ENCODE results near the gene SASH1. TPM values are rescaled to one million over a fixed set of nuclear protein-coding genes. Genes with fewer than 3 reads are reported as not detected.

The SASH1 gene
- total and polyA plus RNA-seq, 9 of the 15 experiments (the other 6 are each of a cell fraction or from before 2014, with no cell fraction given), result 0.35 to 3.5 (median 1.6) TPM

- Histone ChIP-seq H3K27ac (ENCODE audit: extremely low read depth, low read depth, low read length) (no peak overlapping the region), H3K36me3 (ENCODE audit: control insufficient read depth, insufficient read depth, low read length) (no peaks in the 10 kb centered on the region), H3K79me2 (ENCODE audit: control insufficient read depth, insufficient read depth, low read length) (no peaks in the 10 kb centered on the region), H4K20me1 (replicated peaks; ENCODE audit: control insufficient read depth, insufficient read depth, low read length) (no peaks in the 10 kb centered on the region; the same call in 1 of the 2 replicates), H3K4me1 (replicated peaks in 1 of 2; ENCODE audit: control insufficient read depth in 2 of 2, insufficient read depth in 2 of 2, low read length in 2 of 2) (no peaks in the 10 kb centered on the region), H3K4me2 (ENCODE audit: insufficient read depth, low read length) (no peak overlapping the region), H3K9me3 (replicated peaks; ENCODE audit: control insufficient read depth, insufficient read depth, low read depth, low read length) (no peaks in the 10 kb centered on the region), H3K9ac (ENCODE audit: insufficient read depth in 1 of 2, low read depth in 2 of 2, low read length in 2 of 2) (no peak overlapping the region), H3K9me1 (ENCODE audit: control insufficient read depth, insufficient read depth, low read length) (no peaks in the 10 kb centered on the region), H3K27me3 (ENCODE audit: control insufficient read depth in 2 of 2, insufficient read depth in 2 of 2, low read length in 2 of 2) (peaks cover 12 to 18% of the 10 kb centered on the region in 2 experiments; a peak in 4 of 5 replicates), H3K4me3 (no peak overlapping the region), H2AFZ (ENCODE audit: low read depth, low read length) (no peak overlapping the region)
- ChIA-PET POLR2A (no interaction called here), CTCF (ENCODE audit: low intra/inter-chr PET ratio) (no interaction called here)
- under 1% methylated on average over 8 of the region's 8 CpGs for WGBS (ENCODE audit: insufficient coverage, low coverage, missing lambda C conversion rate)
- TF ChIP-seq POLR2AphosphoS5 (IDR thresholded peaks at IDR 0.05; ENCODE audit: control insufficient read depth, insufficient read depth, low read depth, low read length) (no peak), WHSC1 (IDR thresholded peaks at IDR 0.05; ENCODE audit: low read length) (no peak), ZNF384 (IDR thresholded peaks at IDR 0.05; ENCODE audit: low read depth, low read length) (no peak)
- in situ Hi-C loops (cut with MboI), result no loop called here
- DNase-seq (ENCODE audit: extremely low read depth in 1 of 4, low spot score in 3 of 4), result no peak
- no TSS peak for BruUV-seq (replicated peaks)
- ATAC-seq, result no peak
- FAIRE-seq, result no peak
- intact Hi-C loops (cut with micrococcal nuclease), result no loop called here
Measured at GRCh38 chr6:148396926-148397325, 54.3 kb downstream of the SASH1 start.

- FAIRE-seq (no peak), ATAC-seq (no peak), DNase-seq (ENCODE audit: extremely low read depth in 1 of 4, low spot score in 3 of 4) (no peak)
- Histone ChIP-seq H3K9me3 (replicated peaks; ENCODE audit: control insufficient read depth, insufficient read depth, low read depth, low read length) (no peaks in the 10 kb centered on the region), H2AFZ (ENCODE audit: low read depth, low read length) (no peak overlapping the region), H3K9me1 (ENCODE audit: control insufficient read depth, insufficient read depth, low read length) (no peaks in the 10 kb centered on the region), H3K36me3 (ENCODE audit: control insufficient read depth, insufficient read depth, low read length) (no peaks in the 10 kb centered on the region), H3K4me1 (replicated peaks in 1 of 2; ENCODE audit: control insufficient read depth in 2 of 2, insufficient read depth in 2 of 2, low read length in 2 of 2) (no peaks in the 10 kb centered on the region), H4K20me1 (replicated peaks; ENCODE audit: control insufficient read depth, insufficient read depth, low read length) (no peaks in the 10 kb centered on the region; the same call in 1 of the 2 replicates), H3K27ac (ENCODE audit: extremely low read depth, low read depth, low read length) (no peak overlapping the region), H3K4me2 (ENCODE audit: insufficient read depth, low read length) (no peak overlapping the region), H3K79me2 (ENCODE audit: control insufficient read depth, insufficient read depth, low read length) (no peaks in the 10 kb centered on the region), H3K4me3 (no peak overlapping the region), H3K9ac (ENCODE audit: insufficient read depth in 1 of 2, low read depth in 2 of 2, low read length in 2 of 2) (no peak overlapping the region), H3K27me3 (ENCODE audit: control insufficient read depth in 2 of 2, insufficient read depth in 2 of 2, low read length in 2 of 2) (peaks cover 11 to 22% of the 10 kb centered on the region in 2 experiments; a peak in 4 of 5 replicates)
- 12% methylated on average over 6 of the region's 6 CpGs for WGBS (ENCODE audit: insufficient coverage, low coverage, missing lambda C conversion rate)
- BruUV-seq (replicated peaks), result no TSS peak
- intact Hi-C loops (cut with micrococcal nuclease), result no loop called here
- in situ Hi-C loops (cut with MboI), result no loop called here
- POLR2A ChIA-PET, result no interaction called here
- CTCF ChIA-PET (ENCODE audit: low intra/inter-chr PET ratio), result no interaction called here
- TF ChIP-seq ZBTB1 (CRISPR knock-in tag; IDR thresholded peaks at IDR 0.05; ENCODE audit: borderline replicate concordance, low read depth) (no peak), RBBP5 (IDR thresholded peaks at IDR 0.05; ENCODE audit: borderline replicate concordance, insufficient read depth, low read length, poor library complexity, severe bottlenecking) (no peak), ZNF561 (CRISPR knock-in tag; conservative IDR thresholded peaks at IDR 0.05) (no peak), RAD21 (CRISPR knock-in tag; conservative IDR thresholded peaks at IDR 0.05 in 1 of 2, IDR thresholded peaks at IDR 0.05 in 1 of 2) (no peak), LEF1 (IDR thresholded peaks at IDR 0.05) (no peak), MAX (CRISPR knock-in tag; IDR thresholded peaks at IDR 0.05) (no peak), KDM4B (IDR thresholded peaks at IDR 0.05; ENCODE audit: borderline replicate concordance in 2 of 2, low read depth in 1 of 2) (no peak), TCF7 (IDR thresholded peaks at IDR 0.05; ENCODE audit: borderline replicate concordance) (no peak), JUNB (CRISPR knock-in tag; conservative IDR thresholded peaks at IDR 0.05) (no peak), ZNF12 (CRISPR knock-in tag; IDR thresholded peaks at IDR 0.05) (no peak), NR2C2 (CRISPR knock-in tag; IDR thresholded peaks at IDR 0.05) (no peak), NR2C2 (tag; IDR thresholded peaks at IDR 0.05) (no peak), USF2 (CRISPR knock-in tag; IDR thresholded peaks at IDR 0.05) (no peak)
Measured at GRCh38 chr6:148398244-148398643, 55.6 kb downstream of the SASH1 start.
